Activated CD8-positive, alpha-beta memory T cell treated with anti-CD3 and anti-CD28 coated beads, Interleukin-2, amount 50 U/mL, for 1 hour (primary cell): ENCODE measurements around the gene MAFG.

ENCODE experiments used
- DNase-seq: peaks from one replicate; pipeline ENCODE4 v3.0.0-alpha.2; 2020; ENCODE audit errors: extremely low read depth

The MAFG gene

GRCh38 chr17:81868674-81869220, 58.8 kb downstream of the MAFG start:
- DNase-seq = no peak
